IPS-NIHi7 (cell line): ENCODE data around the gene PHF2.

ENCODE experiments used
- DNase-seq: peaks from one replicate; pipeline ENCODE4 v3.0.0; 2012; ENCODE audit warnings: mixed read lengths; ENCODE audit errors: extremely low spot score

The PHF2 gene

DNA sequence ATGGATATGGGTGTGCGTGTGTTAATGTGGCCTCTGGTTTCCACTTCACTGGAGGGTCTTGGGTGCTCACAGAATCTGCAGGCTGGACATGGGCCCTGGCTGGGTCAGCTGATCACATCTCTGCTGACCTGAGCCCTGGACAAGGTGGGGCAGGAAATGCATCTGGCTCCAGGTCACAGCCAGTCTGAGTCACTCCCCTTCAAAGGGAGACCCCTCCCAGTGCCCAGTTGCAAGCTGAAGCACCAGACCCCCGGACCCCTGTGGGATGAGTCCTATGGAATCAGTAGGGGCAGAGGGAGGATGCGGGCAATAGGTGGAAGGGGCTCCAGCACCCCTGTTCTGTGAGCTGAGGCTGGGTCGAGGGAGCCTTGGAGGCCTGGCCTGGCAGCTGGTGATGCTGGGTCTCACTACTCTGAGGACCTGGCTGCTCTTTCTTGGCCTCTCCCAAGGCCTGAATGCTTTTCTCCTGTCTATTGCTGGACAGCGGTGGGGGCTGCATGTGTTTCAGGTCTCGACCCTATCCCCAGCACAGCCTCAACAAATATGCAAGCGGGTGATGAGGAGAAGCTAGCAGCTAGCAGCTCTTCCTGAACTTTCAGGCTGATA is 54.5 kb downstream of the PHF2 start:
- DNase-seq = no peak

GRCh38 chr9:93633492-93634221 is 57.3 kb downstream of the PHF2 start:
- DNase-seq = no peak

GRCh38 chr9:93634311-93635185 is 58.2 kb downstream of the PHF2 start:
- no peak for DNase-seq

DNA sequence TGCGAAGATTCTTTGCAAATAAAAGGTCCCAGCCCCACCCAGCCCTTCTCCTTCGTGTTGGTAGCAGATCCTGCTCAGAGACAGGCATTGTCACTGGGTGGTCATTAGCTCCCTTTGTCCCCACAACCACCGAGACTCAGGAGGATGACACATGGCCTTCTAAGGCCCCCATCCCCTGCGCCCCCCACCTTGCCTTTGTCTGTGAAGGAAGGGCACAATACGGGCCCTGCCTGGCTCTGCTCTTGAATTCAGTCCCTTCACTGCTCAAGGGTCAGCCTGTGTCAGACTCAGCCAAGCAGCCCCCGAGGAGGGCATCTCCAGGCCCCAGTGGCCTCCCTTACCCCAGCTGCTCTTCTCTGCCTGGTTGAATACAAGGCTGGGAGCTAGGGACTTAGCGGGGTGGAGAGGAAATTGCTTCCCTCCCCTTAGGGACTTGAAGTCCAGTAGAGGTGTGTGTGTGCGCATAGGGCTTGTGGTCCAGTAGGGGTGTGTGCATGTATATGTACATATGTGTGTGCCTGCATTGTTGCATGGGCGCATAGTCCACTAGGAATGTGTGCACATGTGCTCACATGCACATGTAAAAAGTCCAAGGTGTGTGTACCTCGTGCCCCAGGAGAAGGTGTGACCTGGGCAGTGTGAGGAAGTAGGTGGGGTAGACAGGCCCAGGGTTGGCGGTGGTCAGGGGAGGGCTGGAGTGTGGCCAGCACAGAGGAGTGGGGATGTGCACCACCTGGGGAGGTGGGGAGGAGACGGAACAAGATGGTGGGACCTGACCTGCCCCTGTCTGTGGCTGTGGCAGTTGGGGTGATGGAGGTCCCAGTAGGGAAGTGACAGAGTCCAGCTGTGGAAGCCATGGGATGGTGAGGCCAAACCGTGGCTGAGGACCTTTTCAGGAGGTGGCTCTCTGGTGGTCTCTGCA is 59.1 kb downstream of the PHF2 start:
- DNase-seq = no peak

DNA sequence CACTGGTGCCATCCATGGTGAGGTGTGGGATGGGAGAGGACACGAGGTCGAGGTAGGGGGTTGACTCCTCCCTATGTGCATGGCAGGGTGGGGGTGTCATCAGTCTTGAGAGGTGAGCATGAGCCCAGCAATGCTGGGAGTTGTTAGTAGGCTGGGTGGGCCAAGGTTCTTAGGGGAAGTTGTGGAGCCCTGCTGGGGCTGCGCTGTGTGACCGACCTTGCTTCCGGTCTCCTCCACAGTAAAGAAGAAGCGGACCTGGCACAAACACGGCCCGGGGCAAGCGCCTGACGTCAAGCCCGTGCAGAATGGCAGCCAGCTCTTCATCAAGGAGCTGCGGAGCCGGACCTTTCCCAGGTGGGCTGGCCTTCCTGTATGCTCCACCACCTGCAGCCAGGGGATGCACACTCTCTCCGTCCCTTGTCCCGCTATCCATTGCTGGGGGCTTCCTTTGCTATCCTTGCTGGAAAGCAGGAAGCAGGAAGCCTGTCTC is 59.8 kb downstream of the PHF2 start:
- no peak for DNase-seq

GRCh38 chr9:93636667-93637066 is 60.3 kb downstream of the PHF2 start:
- DNase-seq = no peak

- no peak for DNase-seq
Observed at GRCh38 chr9:93637886-93638285, 61.5 kb downstream of the PHF2 start.

DNA sequence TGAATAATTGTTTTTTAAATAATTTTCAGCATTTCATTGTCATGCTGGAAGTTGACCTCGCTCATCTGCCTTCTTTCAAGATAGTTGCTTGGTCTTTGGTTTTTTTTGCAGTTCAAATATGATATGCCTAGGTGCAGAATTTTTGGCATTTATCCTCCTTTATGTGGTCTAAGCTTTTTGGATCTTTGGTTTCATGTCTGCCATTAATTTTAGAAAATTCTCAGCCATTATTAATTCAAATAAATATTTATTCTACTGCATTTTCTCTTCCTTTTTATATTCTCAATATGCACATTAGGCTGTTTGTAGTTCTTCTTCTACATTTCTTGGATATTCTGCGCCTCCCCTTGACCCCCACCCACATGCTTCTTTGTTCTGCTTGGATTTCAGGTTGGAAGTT is 63.6 kb downstream of the PHF2 start:
- no peak for DNase-seq

GRCh38 chr9:93642961-93643360 is 66.6 kb downstream of the PHF2 start:
- no peak for DNase-seq

DNA sequence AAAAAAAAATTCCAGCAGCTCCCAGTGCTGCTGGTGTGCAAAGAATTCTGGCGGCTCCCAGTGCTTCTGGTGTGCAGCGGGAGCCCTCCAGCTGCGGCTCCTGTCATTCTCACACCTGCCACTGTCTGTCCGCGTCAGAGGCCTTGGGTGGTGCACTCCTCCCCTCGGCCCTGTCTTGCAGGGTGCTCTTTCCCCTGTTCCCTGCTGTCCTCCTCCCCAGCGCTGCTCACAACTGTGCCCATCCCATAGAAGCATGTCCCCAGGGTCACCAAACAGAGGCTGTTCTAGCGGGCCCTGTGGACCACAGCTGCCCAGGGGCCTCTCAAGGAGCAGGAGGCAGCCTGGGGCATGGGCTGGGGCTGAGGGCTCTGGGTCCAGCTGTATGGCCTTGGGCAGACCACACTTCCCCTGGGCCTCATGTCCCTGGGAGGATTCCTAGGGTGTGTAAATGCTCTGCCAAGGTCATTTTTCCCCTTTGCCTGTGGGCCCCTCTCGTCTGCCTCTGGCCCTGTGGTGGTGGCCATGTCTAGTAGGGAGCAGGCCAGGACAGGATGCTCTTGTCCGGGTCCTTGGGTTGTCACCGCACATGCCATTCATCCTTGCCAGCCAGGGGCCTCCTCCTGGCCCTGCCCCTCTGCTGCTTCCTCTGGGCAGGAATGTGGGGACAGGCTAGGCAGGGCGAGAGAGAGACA is 68.2 kb downstream of the PHF2 start:
- DNase-seq = no peak

- no peak for DNase-seq
Observed at GRCh38 chr9:93645149-93645889, 68.9 kb downstream of the PHF2 start.

- no peak for DNase-seq
Observed at GRCh38 chr9:93645921-93646639, 69.7 kb downstream of the PHF2 start.

- no peak for DNase-seq
Observed at GRCh38 chr9:93646640-93647178, 70.3 kb downstream of the PHF2 start.

DNA sequence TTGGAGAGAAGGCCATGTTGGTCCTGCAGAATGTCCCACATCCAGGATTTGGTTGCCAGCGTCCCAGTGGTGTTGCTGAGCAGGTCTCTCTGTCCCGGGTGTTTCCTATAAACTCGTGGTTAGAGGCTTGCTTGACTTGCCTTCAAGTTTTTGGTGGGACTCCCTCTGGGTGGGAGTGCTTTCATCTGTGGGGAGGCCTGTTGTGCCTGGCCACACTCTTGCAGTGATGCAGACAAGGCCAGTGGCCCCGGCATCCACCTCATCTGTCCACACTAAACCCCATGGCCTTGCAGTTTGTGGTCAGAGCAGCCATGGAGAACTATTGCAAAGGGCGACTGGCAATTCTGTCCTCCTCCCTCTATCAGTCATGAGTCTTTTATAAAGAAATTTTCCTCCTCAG is 71.8 kb downstream of the PHF2 start:
- no peak for DNase-seq

GRCh38 chr9:93648836-93649235 is 72.5 kb downstream of the PHF2 start:
- no peak for DNase-seq

DNA sequence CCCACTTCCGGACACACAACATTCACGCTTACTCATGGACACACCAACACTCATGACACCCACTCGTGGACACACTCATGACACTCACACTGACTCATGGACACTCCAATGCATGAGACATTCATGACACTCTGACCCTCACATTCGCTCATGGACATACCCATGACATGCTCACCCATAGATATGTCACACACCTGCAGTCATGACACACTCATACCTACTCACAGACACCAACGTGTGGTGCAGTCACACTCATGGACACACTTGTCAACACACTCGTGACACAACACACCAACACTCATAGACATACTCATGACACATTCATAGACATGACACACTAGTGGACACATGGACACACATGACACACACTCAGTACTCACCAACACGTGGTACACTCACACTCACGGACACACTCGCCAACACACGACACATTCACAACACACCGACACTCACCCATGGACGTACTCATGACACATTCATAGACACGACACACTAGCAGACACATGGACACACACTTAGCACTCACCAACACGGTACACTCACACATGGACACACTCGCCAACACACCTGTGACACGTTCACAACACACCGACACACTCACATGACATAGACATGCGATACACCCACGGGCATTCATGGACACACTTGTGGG is 73.4 kb downstream of the PHF2 start:
- no peak for DNase-seq

GRCh38 chr9:93650448-93650847 is 74.1 kb downstream of the PHF2 start:
- DNase-seq = no peak

- DNase-seq = no peak
Observed at GRCh38 chr9:93651521-93651950, 75.2 kb downstream of the PHF2 start.
